IPS-18a (cell line): ENCODE measurements around the gene DLEC1.
"Not testable (repeated sequence)": the region's sequence is repeated elsewhere in the genome, so short reads cannot be mapped to it uniquely, and the experiment has no call there.

Experiments
- H3K27ac ChIP-seq: one replicate; pipeline ENCODE4 v1.5.1; 2013; ENCODE audit warnings: low read length
- H3K27me3 ChIP-seq: one replicate; pipeline ENCODE4 v1.6.1; 2013; ENCODE audit warnings: mild to moderate bottlenecking, low read length; ENCODE audit not compliant: control insufficient read depth, insufficient read depth
- H3K36me3 ChIP-seq: one replicate; pipeline ENCODE4 v1.6.1; 2013; ENCODE audit warnings: low read depth, low read length; ENCODE audit not compliant: control insufficient read depth
- H3K4me1 ChIP-seq: one replicate; pipeline ENCODE4 v1.6.1; 2013; ENCODE audit warnings: low read depth, low read length; ENCODE audit not compliant: control insufficient read depth
- H3K4me3 ChIP-seq: one replicate; pipeline ENCODE4 v1.5.1; 2013; ENCODE audit warnings: low read length
- H3K9ac ChIP-seq: one replicate; pipeline ENCODE4 v1.6.1; 2013; ENCODE audit warnings: mild to moderate bottlenecking, low read length, moderate library complexity
- H3K9me3 ChIP-seq: one replicate; pipeline ENCODE4 v1.6.1; 2013; ENCODE audit warnings: low read depth, low read length; ENCODE audit not compliant: control insufficient read depth

DLEC1 gene

GRCh38 chr3:38125305-38126120, 86.5 kb downstream of the DLEC1 start:
- H3K27ac ChIP-seq: no peak overlapping the region
- H3K36me3 ChIP-seq: peaks cover 62% of the 10 kb centered on the region
- H3K4me3 ChIP-seq: no peak overlapping the region
- no peaks in the 10 kb centered on the region for H3K27me3 ChIP-seq
- H3K9me3 ChIP-seq: no peaks in the 10 kb centered on the region
- no peak overlapping the region for H3K9ac ChIP-seq
- H3K4me1 ChIP-seq: no peaks in the 10 kb centered on the region

- no peaks in the 10 kb centered on the region for H3K4me1 ChIP-seq
- no peaks in the 10 kb centered on the region for H3K27me3 ChIP-seq
- no peak overlapping the region for H3K9ac ChIP-seq
- no peak overlapping the region for H3K4me3 ChIP-seq
- no peak overlapping the region for H3K27ac ChIP-seq
- peaks cover 70% of the 10 kb centered on the region for H3K36me3 ChIP-seq
- H3K9me3 ChIP-seq: no peaks in the 10 kb centered on the region
These were observed 87.3 kb downstream of the DLEC1 start for GRCh38 chr3:38126121-38126892.

- H3K4me1 ChIP-seq: no peaks in the 10 kb centered on the region
- peaks cover 62% of the 10 kb centered on the region for H3K36me3 ChIP-seq
- no peak overlapping the region for H3K9ac ChIP-seq
- no peak overlapping the region for H3K4me3 ChIP-seq
- H3K27ac ChIP-seq: no peak overlapping the region
- no peaks in the 10 kb centered on the region for H3K9me3 ChIP-seq
- no peaks in the 10 kb centered on the region for H3K27me3 ChIP-seq
These were observed 88.7 kb downstream of the DLEC1 start for GRCh38 chr3:38127611-38128302.

GRCh38 chr3:38128303-38128655, 89.3 kb downstream of the DLEC1 start:
- Histone ChIP-seq H3K36me3 (peaks cover 61% of the 10 kb centered on the region), H3K4me1 (no peaks in the 10 kb centered on the region), H3K9me3 (no peaks in the 10 kb centered on the region), H3K27ac (no peak overlapping the region), H3K27me3 (no peaks in the 10 kb centered on the region), H3K4me3 (no peak overlapping the region), H3K9ac (no peak overlapping the region)

GRCh38 chr3:38129058-38129457, 90.0 kb downstream of the DLEC1 start:
- H3K36me3 ChIP-seq: peaks cover 68% of the 10 kb centered on the region

GRCh38 chr3:38130631-38131065, 91.6 kb downstream of the DLEC1 start:
- Histone ChIP-seq H3K9ac (no peak overlapping the region), H3K27me3 (no peaks in the 10 kb centered on the region), H3K9me3 (no peaks in the 10 kb centered on the region), H3K36me3 (peaks cover 56% of the 10 kb centered on the region), H3K27ac (no peak overlapping the region), H3K4me1 (no peaks in the 10 kb centered on the region), H3K4me3 (no peak overlapping the region)

More at GRCh38 chr3:38129058-38129457, 90.0 kb downstream of the DLEC1 start:
- Histone ChIP-seq H3K9me3 (no peaks in the 10 kb centered on the region), H3K27me3 (no peaks in the 10 kb centered on the region), H3K27ac (no peak overlapping the region), H3K4me1 (no peaks in the 10 kb centered on the region), H3K9ac (no peak overlapping the region), H3K4me3 (no peak overlapping the region)

- Histone ChIP-seq H3K4me1 (no peaks in the 10 kb centered on the region), H3K9me3 (no peaks in the 10 kb centered on the region), H3K4me3 (no peak overlapping the region), H3K27ac (no peak overlapping the region), H3K36me3 (peaks cover 45% of the 10 kb centered on the region), H3K9ac (no peak overlapping the region), H3K27me3 (no peaks in the 10 kb centered on the region)
These were observed 92.8 kb downstream of the DLEC1 start for GRCh38 chr3:38131621-38132369.

- Histone ChIP-seq H3K27me3 (no peaks in the 10 kb centered on the region), H3K4me3 (no peak overlapping the region), H3K9ac (no peak overlapping the region), H3K36me3 (peaks cover 33% of the 10 kb centered on the region), H3K27ac (no peak overlapping the region), H3K4me1 (peaks cover 7% of the 10 kb centered on the region), H3K9me3 (no peaks in the 10 kb centered on the region)
These were observed 94.2 kb downstream of the DLEC1 start for GRCh38 chr3:38133209-38133556.

- peaks cover under 1% of the 10 kb centered on the region for H3K27me3 ChIP-seq
- no peak overlapping the region for H3K9ac ChIP-seq
- H3K36me3 ChIP-seq: peaks cover 30% of the 10 kb centered on the region
These were observed 94.8 kb downstream of the DLEC1 start for GRCh38 chr3:38133557-38134405.

GRCh38 chr3:38134517-38135143, 95.6 kb downstream of the DLEC1 start:
- Histone ChIP-seq H3K36me3 (peaks cover 27% of the 10 kb centered on the region), H3K4me1 (peaks cover 13% of the 10 kb centered on the region)
- H3K9me3 ChIP-seq, H3K27ac ChIP-seq, H3K9ac ChIP-seq, H3K4me3 ChIP-seq, H3K27me3 ChIP-seq: not testable (repeated sequence)

More at GRCh38 chr3:38133557-38134405, 94.8 kb downstream of the DLEC1 start:
- Histone ChIP-seq H3K4me1 (peaks cover 8% of the 10 kb centered on the region), H3K9me3 (no peaks in the 10 kb centered on the region), H3K27ac (no peak overlapping the region), H3K4me3 (no peak overlapping the region)
